ENCODE data around the gene CDH2. TPM values are rescaled to one million over a fixed set of nuclear protein-coding genes. Genes with fewer than 3 reads are reported as not detected.

CDH2 gene
- total RNA-seq, 1 experiment from 2014 or later = 36.2 TPM

- no peak overlapping the region for H3K23ac ChIP-seq (ENCODE audit: insufficient read length, low read depth, low read length)
- no peak overlapping the region for H2BK120ac ChIP-seq (ENCODE audit: low read depth, low read length, poor library complexity, severe bottlenecking)
- H3K4me1 Mint-ChIP-seq = peaks cover 36 to 45% of the 10 kb centered on the region in 2 experiments
- H4K91ac ChIP-seq (ENCODE audit: insufficient read length, low read depth, low read length) = no peak overlapping the region
- no peak overlapping the region for H2BK5ac ChIP-seq (ENCODE audit: insufficient read length, low read length)
- peaks cover 0 to 4% of the 10 kb centered on the region in 2 experiments; a peak in 2 of 5 replicates for H3K9me3 Mint-ChIP-seq
- H2BK15ac ChIP-seq (ENCODE audit: low read depth, low read length) = no peak overlapping the region
- H4K20me1 ChIP-seq (ENCODE audit: control insufficient read depth, insufficient read depth, insufficient read length) = no peaks in the 10 kb centered on the region
- no peaks in the 10 kb centered on the region for H3K79me1 ChIP-seq (ENCODE audit: insufficient read depth, low read depth, low read length, poor library complexity, severe bottlenecking)
- peak overlapping the region; percentile 86 to 98 for H3K4me3 Mint-ChIP-seq
- H3K36me3 Mint-ChIP-seq (ENCODE audit: insufficient read depth in 1 of 3, low read depth in 3 of 3) = no peaks in the 10 kb centered on the region; a peak in 1 of 7 replicates
- peaks cover 16% of the 10 kb centered on the region for H3K23me2 ChIP-seq (ENCODE audit: insufficient read length, low read depth, low read length, poor library complexity, severe bottlenecking)
- peaks cover 5% of the 10 kb centered on the region; the same call in 1 of the 2 replicates for H3K27me3 ChIP-seq (ENCODE audit: insufficient read depth, low read length)
- H3K4me2 ChIP-seq (ENCODE audit: insufficient read depth, insufficient read length, low read length) = peak overlapping the region; percentile 87
- peak overlapping the region in 2 of 3 experiments; percentile 36 to 83; a peak in 3 of 7 replicates for H3K27ac Mint-ChIP-seq
- no peak overlapping the region for H4K8ac ChIP-seq (replicated peaks; ENCODE audit: insufficient read length, low read depth, low read length)
- H4K5ac ChIP-seq (ENCODE audit: insufficient read length, low read depth, low read length) = no peak overlapping the region
- H3T11ph ChIP-seq (ENCODE audit: low read length) = no peak overlapping the region
- H3K14ac ChIP-seq (ENCODE audit: insufficient read depth, low read length) = no peak overlapping the region
- WGBS (ENCODE audit: extremely low coverage, insufficient read length, low lambda C conversion rate) = no CpG with 5 or more reads among the region's 44 CpGs
- peaks cover 3% of the 10 kb centered on the region; the same call in 1 of the 2 replicates for H3K79me2 ChIP-seq (ENCODE audit: insufficient read depth, low read length)
- no peaks in the 10 kb centered on the region for H3K9me3 ChIP-seq (ENCODE audit: control insufficient read depth, low read depth, low read length)
- H3K4ac ChIP-seq (ENCODE audit: low read depth, low read length) = no peak overlapping the region
- no peak overlapping the region for H3K18ac ChIP-seq (ENCODE audit: insufficient read length, low read depth, low read length)
- no peak overlapping the region for H2BK12ac ChIP-seq (ENCODE audit: insufficient read length, low read depth, low read length)
- no peak for TF ChIP-seq CTCF (conservative IDR thresholded peaks at IDR 0.05)
- no peak overlapping the region for H3K56ac ChIP-seq (ENCODE audit: insufficient read length, low read depth, low read length)
- DNase-seq = peak; percentile 43
- H3K27me3 Mint-ChIP-seq (ENCODE audit: low read depth) = peaks cover 22% of the 10 kb centered on the region
- no peak overlapping the region for H2AFZ ChIP-seq (ENCODE audit: low read length)
- H3K9ac ChIP-seq (ENCODE audit: extremely low read depth, insufficient read length, low read length) = no peak overlapping the region
- H2BK20ac ChIP-seq (ENCODE audit: low read depth, low read length, poor library complexity, severe bottlenecking) = no peak overlapping the region
- H2AK5ac ChIP-seq (ENCODE audit: insufficient read length, low read length) = no peak overlapping the region
- H3K4me1 ChIP-seq (ENCODE audit: insufficient read depth, low read length) = no peaks in the 10 kb centered on the region; the same call in 1 of the 2 replicates
- H3K27ac ChIP-seq (ENCODE audit: insufficient read length, low read depth, low read length) = no peak overlapping the region
Observed at GRCh38 chr18:28175930-28176697, 816 bp downstream of the CDH2 start.
